DOHH2 (cell line): ENCODE data around the gene ADAMTS5.

Experiments used
- H3F3A ChIP-seq: fragments of 200-600 bp; sonication (generic), shearing (Covaris generic); 2 replicates; pipeline ENCODE4 v1.6.0; 2016; ENCODE audit warnings: antibody characterized with exemption, mild to moderate bottlenecking; ENCODE audit not compliant: control insufficient read depth, insufficient read depth
- H3K27ac ChIP-seq: fragments of 200-600 bp; sonication (generic); 2 replicates; pipeline ENCODE4 v1.5.1; 2014; ENCODE audit warnings: low read depth, mild to moderate bottlenecking, low read length, moderate library complexity
- H3K27me3 ChIP-seq: fragments of 200-600 bp; sonication (generic); 2 replicates; pipeline ENCODE4 v1.6.1; 2014; ENCODE audit warnings: mild to moderate bottlenecking, low read length, mixed read lengths; ENCODE audit not compliant: control insufficient read depth
- H3K36me3 ChIP-seq: fragments of 200-600 bp; sonication (generic); 2 replicates; pipeline ENCODE4 v1.6.1; 2014; ENCODE audit warnings: mild to moderate bottlenecking, low read length, moderate library complexity, mixed read lengths; ENCODE audit not compliant: control insufficient read depth
- H3K4me1 ChIP-seq: fragments of 200-600 bp; sonication (generic); 2 replicates; pipeline ENCODE4 v1.6.1; 2014; ENCODE audit warnings: mild to moderate bottlenecking, low read length, mixed read lengths; ENCODE audit not compliant: control insufficient read depth
- H3K4me2 ChIP-seq: fragments of 200-600 bp; sonication (generic); 2 replicates; pipeline ENCODE4 v1.6.0; 2014; ENCODE audit warnings: mild to moderate bottlenecking, low read length, moderate library complexity
- H3K4me3 ChIP-seq: fragments of 200-600 bp; sonication (generic); 2 replicates; pipeline ENCODE4 v1.5.1; 2014; ENCODE audit warnings: mild to moderate bottlenecking, low read length, mixed read lengths
- H3K79me2 ChIP-seq: fragments of 200-600 bp; sonication (generic); 2 replicates; pipeline ENCODE4 v1.6.1; 2014; ENCODE audit warnings: mild to moderate bottlenecking, low read length, mixed read lengths; ENCODE audit not compliant: control insufficient read depth
- H3K9me2 ChIP-seq: fragments of 200-600 bp; sonication (generic); replicated peaks from 2 replicates; pipeline ENCODE4 v1.6.1; 2014; ENCODE audit warnings: mild to moderate bottlenecking, low read length, mixed read lengths; ENCODE audit not compliant: control insufficient read depth
- H3K9me3 ChIP-seq: fragments of 200-600 bp; sonication (generic); 2 replicates; pipeline ENCODE4 v1.6.1; 2014; ENCODE audit warnings: antibody characterized with exemption, low read length, mixed read lengths; ENCODE audit not compliant: control insufficient read depth, insufficient read depth
- H4K20me1 ChIP-seq: fragments of 200-600 bp; sonication (generic); 2 replicates; pipeline ENCODE4 v1.6.0; 2014; ENCODE audit warnings: low read depth, mild to moderate bottlenecking, antibody characterized with exemption, low read length, moderate library complexity; ENCODE audit not compliant: control insufficient read depth, insufficient read depth
- EZH2phosphoT487 ChIP-seq: fragments of 200-600 bp; sonication (generic); IDR thresholded peaks from 2 replicates; pipeline ENCODE4 v1.6.1; 2017; ENCODE audit warnings: borderline replicate concordance, mild to moderate bottlenecking, antibody characterized with exemption, low read length, moderate library complexity, mixed read lengths
- TF ChIP-seq, protein P1 (sequence below): fragments of 200-600 bp; sonication (generic); IDR thresholded peaks from one replicate; pipeline ENCODE4 v1.5.1; 2014; ENCODE audit warnings: antibody characterized with exemption, mild to moderate bottlenecking, low read depth, low read length; ENCODE audit not compliant: poor library complexity, severe bottlenecking

The ADAMTS5 gene

DNA sequence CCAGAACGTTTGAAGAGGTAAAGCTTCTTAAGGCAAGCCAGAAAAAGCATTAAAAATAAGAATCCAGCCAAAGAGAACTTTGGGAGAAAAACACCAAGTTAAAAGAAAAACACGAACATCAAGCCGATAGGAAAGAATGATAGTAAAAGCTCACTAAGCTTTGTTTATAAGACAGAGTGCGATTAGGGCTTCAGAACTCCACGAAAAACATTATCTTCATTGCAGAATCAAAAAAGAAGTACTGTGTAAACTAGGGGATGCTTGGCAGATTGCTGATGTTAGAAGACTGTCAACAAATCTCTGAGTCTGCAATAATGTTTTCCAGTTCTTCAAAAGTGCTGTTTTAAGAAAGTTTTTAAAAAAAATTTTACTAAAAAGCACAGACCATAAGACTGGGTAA lies 30.2 kb downstream of the ADAMTS5 start:
- Histone ChIP-seq H3K4me1 (no peaks in the 10 kb centered on the region), H3K4me2 (no peak overlapping the region), H3K9me2 (no peaks in the 10 kb centered on the region), H3K79me2 (no peaks in the 10 kb centered on the region), H4K20me1 (no peaks in the 10 kb centered on the region), H3K27me3 (no peaks in the 10 kb centered on the region), H3K9me3 (peaks cover 3% of the 10 kb centered on the region; the same call in 1 of the 2 replicates), H3F3A (no peaks in the 10 kb centered on the region), H3K27ac (no peak overlapping the region), H3K36me3 (no peaks in the 10 kb centered on the region), H3K4me3 (no peak overlapping the region)
- TF ChIP-seq, protein P1, sequence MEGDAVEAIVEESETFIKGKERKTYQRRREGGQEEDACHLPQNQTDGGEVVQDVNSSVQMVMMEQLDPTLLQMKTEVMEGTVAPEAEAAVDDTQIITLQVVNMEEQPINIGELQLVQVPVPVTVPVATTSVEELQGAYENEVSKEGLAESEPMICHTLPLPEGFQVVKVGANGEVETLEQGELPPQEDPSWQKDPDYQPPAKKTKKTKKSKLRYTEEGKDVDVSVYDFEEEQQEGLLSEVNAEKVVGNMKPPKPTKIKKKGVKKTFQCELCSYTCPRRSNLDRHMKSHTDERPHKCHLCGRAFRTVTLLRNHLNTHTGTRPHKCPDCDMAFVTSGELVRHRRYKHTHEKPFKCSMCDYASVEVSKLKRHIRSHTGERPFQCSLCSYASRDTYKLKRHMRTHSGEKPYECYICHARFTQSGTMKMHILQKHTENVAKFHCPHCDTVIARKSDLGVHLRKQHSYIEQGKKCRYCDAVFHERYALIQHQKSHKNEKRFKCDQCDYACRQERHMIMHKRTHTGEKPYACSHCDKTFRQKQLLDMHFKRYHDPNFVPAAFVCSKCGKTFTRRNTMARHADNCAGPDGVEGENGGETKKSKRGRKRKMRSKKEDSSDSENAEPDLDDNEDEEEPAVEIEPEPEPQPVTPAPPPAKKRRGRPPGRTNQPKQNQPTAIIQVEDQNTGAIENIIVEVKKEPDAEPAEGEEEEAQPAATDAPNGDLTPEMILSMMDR, result no peak
- TF ChIP-seq EZH2phosphoT487, result no peak

DNA sequence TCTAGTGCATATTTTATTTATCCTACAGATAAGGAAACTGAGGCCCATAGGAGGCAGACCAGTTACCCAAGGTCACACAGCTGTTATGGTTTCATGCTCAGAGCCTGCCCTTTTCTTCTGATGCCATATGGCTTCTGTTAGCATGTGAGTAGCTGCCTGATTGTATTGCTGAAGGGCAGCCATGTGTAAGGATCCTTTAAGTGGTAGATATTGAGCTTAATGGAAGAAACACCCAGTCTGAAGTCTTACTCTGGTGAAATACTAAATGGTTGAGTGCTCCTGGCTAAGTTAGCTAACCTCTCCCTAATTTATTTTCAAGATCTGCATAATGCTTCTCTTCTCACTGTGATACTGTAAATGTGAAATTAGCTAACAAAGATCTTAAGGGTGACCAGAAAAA lies 30.9 kb downstream of the ADAMTS5 start:
- Histone ChIP-seq H3K4me1 (no peaks in the 10 kb centered on the region), H3F3A (no peaks in the 10 kb centered on the region), H3K27me3 (no peaks in the 10 kb centered on the region), H3K9me3 (peaks cover 3% of the 10 kb centered on the region; the same call in 1 of the 2 replicates), H3K9me2 (no peaks in the 10 kb centered on the region), H3K27ac (no peak overlapping the region), H3K4me3 (no peak overlapping the region), H4K20me1 (no peaks in the 10 kb centered on the region), H3K79me2 (no peaks in the 10 kb centered on the region), H3K36me3 (no peaks in the 10 kb centered on the region), H3K4me2 (no peak overlapping the region)
- TF ChIP-seq, protein P1, result no peak
- no peak for TF ChIP-seq EZH2phosphoT487

DNA sequence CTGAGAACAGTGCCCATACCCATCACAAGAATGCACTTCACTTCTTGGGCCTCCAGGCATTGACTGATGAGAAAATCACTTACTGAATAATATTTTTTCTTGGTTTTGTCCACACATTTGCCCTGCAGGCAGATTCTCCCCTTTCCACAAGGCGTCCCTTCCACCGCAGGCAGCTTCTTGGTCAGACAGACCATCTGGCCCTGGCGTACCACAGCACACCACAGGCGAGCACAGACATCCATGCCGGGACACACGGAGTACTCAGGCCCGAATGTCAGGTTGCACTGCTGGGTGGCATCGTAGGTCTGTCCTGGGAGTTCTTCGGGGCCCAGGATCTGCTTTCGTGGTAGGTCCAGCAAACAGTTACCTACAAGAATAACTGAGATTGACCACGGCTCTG lies 32.5 kb downstream of the ADAMTS5 start:
- Histone ChIP-seq H3K4me1 (no peaks in the 10 kb centered on the region), H3K9me3 (peaks cover 3% of the 10 kb centered on the region; the same call in 1 of the 2 replicates), H3K36me3 (no peaks in the 10 kb centered on the region), H3K4me3 (no peak overlapping the region), H3F3A (no peaks in the 10 kb centered on the region), H3K4me2 (no peak overlapping the region), H3K79me2 (no peaks in the 10 kb centered on the region), H3K9me2 (no peaks in the 10 kb centered on the region), H3K27ac (no peak overlapping the region), H4K20me1 (no peaks in the 10 kb centered on the region), H3K27me3 (no peaks in the 10 kb centered on the region)
- TF ChIP-seq, protein P1, result no peak
- no peak for TF ChIP-seq EZH2phosphoT487

DNA sequence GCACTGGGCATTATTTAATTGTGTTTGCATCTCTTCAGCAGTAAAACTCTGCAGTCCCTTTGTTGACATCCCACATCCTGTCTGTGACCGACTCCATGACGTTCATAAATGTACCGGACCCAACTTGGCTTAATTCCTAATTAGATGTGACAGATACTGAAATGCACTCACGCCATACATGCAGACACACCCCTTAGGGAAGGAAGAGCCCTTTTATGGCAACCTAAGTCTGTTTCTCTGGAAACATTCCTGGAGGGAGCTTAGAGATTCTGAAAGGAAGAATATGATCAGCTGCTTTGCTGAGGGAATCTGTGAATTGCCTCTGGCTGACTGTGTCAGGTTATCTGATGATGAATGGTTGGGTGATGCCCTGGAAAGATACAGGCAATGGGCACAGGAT lies 33.4 kb downstream of the ADAMTS5 start:
- H3K9me3 ChIP-seq, result peaks cover 3% of the 10 kb centered on the region; the same call in 1 of the 2 replicates

More for the DNA sequence above, 33.4 kb downstream of the ADAMTS5 start:
- Histone ChIP-seq H4K20me1 (no peaks in the 10 kb centered on the region), H3K27ac (no peak overlapping the region), H3K27me3 (no peaks in the 10 kb centered on the region), H3K4me2 (no peak overlapping the region), H3K79me2 (no peaks in the 10 kb centered on the region), H3F3A (no peaks in the 10 kb centered on the region), H3K36me3 (no peaks in the 10 kb centered on the region), H3K9me2 (no peaks in the 10 kb centered on the region), H3K4me1 (no peaks in the 10 kb centered on the region), H3K4me3 (no peak overlapping the region)
- TF ChIP-seq, protein P1, result no peak
- no peak for TF ChIP-seq EZH2phosphoT487
